Mesodermal cell (in vitro differentiated cells): ENCODE measurements around the gene POLD1. TPM values are rescaled to one million over a fixed set of nuclear protein-coding genes. Genes with fewer than 3 reads are reported as not detected.
"Not testable (repeated sequence)": the region's sequence is repeated elsewhere in the genome, so short reads cannot be mapped to it uniquely, and the experiment has no call there.

Experiments
- H3K27ac ChIP-seq: 2 replicates; pipeline ENCODE4 v1.7.0; 2013; ENCODE audit warnings: mild to moderate bottlenecking, low read depth, low read length, moderate library complexity; ENCODE audit not compliant: severe bottlenecking
- H3K36me3 ChIP-seq: 2 replicates; pipeline ENCODE4 v1.7.1; 2013; ENCODE audit warnings: mild to moderate bottlenecking, low read length, moderate library complexity; ENCODE audit not compliant: control insufficient read depth, insufficient read depth
- H3K4me1 ChIP-seq: one replicate; pipeline ENCODE4 v1.7.1; 2013; ENCODE audit warnings: mild to moderate bottlenecking, low read length; ENCODE audit not compliant: insufficient read depth, control insufficient read depth, poor library complexity, severe bottlenecking
- H3K4me3 ChIP-seq: 2 replicates; pipeline ENCODE4 v1.7.0; 2013; ENCODE audit warnings: low read length, control low read depth, mild to moderate bottlenecking; ENCODE audit not compliant: insufficient read depth, poor library complexity, severe bottlenecking; ENCODE audit errors: extremely low read depth
- H3K9me3 ChIP-seq: 2 replicates; pipeline ENCODE4 v1.7.1; 2013; ENCODE audit warnings: mild to moderate bottlenecking, low read length, moderate library complexity; ENCODE audit not compliant: control insufficient read depth
- WGBS, 2 experiments: methylation state at CpG; one replicate each; pipeline ENCODE4 v1.1.5; 2013; ENCODE audit warnings: missing lambda C conversion rate in 2 of 2; ENCODE audit not compliant: insufficient coverage in 2 of 2; 5-methylcytosine and 5-hydroxymethylcytosine counted together
- polyA plus RNA-seq, 2 experiments: library from polyadenylated mRNA; stranded (reverse); fragments of 50-300 nt; gene quantifications; one replicate each; pipeline ENCODE4 v1.2.3, GENCODE V29; 2013

POLD1 gene
- polyA plus RNA-seq (2013, experiment 1 of 2): 55.9 TPM
- 43.8 TPM for polyA plus RNA-seq (2013, experiment 2 of 2)

DNA sequence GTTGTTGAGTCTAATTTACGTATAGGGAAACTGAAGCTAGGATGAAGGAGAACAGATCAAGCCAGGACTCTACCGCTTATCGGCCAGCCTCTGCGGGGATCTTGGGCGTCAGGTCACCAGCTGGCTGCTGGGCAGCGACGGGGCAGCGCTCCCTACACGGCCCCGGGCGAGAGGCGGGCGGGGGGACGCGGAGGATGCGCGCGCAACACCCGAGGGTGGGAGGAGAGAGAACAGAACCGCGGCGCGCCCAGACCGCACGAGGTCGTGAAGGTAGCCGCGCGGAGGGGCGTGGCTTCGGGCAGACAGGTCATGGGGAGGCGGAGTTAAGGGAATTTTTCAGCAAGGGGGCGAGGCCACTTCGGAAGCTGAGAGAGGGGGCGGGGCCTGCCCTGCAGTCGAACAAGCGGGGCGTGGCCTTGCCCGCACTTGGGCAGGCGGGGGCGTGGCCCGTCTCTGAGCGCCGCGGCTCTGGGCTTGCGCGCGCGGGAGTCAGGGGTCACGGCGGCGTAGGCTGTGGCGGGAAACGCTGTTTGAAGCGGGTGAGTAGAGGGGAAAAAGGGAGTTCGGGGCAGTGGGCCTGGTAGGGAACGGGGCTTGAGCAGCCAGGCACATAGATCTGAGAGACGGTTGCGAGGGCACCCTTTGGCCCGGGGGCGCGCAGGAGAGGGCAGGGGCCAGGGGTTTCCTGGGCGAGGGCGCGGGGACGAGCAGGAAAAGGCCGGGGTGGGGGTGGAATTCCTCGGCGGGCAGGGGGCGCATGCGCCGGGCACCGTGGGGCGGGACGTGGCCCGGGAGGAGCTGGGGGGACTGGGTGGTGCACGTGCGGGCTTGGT, at the start of gene POLD1:
TSS of gene POLD1 (plus strand) at position 496 of the 833 bp plus-strand sequence. CDS start 14,505 bp downstream, outside the sequence.
- Histone ChIP-seq H3K4me1 (no peaks in the 10 kb centered on the region), H3K27ac (peak within 1 kb of the TSS; percentile 86), H3K36me3 (peaks cover 57% of the 10 kb centered on the region), H3K9me3 (peaks cover 3% of the 10 kb centered on the region), H3K4me3 (peak within 1 kb of the TSS; percentile 72)
- 0 to 1% methylated on average over 40 to 62 of the region's 78 CpGs for WGBS, 2 experiments

DNA sequence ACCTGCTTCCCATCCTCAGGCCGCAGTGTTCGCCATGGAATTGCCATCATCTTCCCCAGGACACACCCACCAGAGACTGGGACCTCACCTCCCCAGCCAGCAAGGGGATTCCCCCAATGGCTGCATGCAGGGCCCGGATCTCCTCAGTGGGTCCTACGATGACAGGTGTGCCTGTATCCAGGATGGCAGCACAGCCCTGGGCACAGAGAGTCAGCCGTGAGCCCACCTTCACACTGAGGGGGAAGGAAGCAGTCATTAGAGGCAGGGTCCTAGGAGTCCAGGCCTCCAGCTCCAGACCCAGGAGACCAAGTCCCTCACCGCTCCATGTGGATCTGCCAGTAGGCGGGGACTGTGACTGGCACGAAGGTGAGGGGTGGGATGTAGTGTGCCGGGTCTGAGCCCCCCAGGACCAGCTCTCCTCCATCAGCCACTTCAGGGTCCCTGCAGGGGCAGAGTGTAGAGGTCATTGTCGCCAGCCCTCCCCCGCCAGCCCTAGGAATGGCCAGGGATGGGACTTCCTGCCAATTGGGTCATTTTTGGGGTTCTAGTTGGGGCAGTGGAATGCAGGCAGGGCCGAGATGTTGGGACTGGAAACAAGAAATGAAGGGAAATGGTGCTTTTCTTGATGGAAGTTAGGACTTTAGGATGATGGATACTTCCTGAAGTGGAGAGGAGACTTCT, 49.3 kb upstream of the POLD1 start:
- Histone ChIP-seq H3K9me3 (peaks cover 9% of the 10 kb centered on the region), H3K36me3 (no peaks in the 10 kb centered on the region), H3K27ac (no peak overlapping the region), H3K4me3 (no peak overlapping the region), H3K4me1 (no peaks in the 10 kb centered on the region)
- 87 to 88% methylated on average over 6 to 8 of the region's 12 CpGs for WGBS, 2 experiments

DNA sequence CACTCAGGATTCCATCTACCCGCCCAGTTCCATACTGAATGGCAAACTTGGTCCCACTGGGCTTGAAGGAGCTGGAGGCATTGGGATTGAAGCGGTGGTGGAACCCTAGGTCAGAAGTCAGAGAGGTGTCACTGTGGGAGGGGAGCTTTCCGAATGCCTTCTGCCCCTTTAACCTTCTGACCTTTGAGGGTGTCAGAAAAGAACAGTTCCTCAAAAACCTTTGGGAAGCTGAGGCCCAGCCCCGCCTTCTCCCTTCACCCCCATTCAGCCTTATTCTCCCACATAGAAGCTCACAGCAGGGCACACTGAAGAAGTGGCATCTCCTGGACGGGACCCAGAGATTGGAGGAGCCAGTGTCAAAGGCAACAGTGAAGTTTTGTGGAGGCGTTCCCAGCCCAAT, 47.1 kb upstream of the POLD1 start:
- not testable (repeated sequence) for H3K4me3 ChIP-seq, H3K4me1 ChIP-seq, H3K27ac ChIP-seq, H3K36me3 ChIP-seq, H3K9me3 ChIP-seq
- 82 to 90% methylated on average over 3 of the region's 6 CpGs for WGBS, 2 experiments

DNA sequence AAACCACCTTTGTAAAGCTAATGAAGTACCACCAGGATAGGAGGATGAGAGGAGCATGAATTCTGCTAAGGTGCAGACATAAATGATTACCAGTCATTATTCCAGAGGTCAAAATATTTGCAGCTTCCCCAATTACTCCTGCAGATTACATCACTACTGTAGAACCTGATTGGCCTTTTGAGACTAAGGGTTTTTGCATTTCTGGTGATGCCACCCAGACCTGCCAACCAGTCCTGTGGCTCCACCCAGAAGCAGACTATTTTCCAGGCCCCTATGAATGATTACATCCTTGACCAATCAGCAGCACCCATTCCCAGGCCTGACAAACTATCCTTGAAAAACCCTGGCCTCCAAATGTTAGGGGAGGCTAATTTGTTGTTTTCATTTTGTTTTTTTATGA, 43.8 kb upstream of the POLD1 start:
- no peaks in the 10 kb centered on the region for H3K4me1 ChIP-seq
- H3K4me3 ChIP-seq: no peak overlapping the region
- peaks cover 1% of the 10 kb centered on the region for H3K9me3 ChIP-seq
- H3K36me3 ChIP-seq: no peaks in the 10 kb centered on the region
- H3K27ac ChIP-seq: no peak overlapping the region

DNA sequence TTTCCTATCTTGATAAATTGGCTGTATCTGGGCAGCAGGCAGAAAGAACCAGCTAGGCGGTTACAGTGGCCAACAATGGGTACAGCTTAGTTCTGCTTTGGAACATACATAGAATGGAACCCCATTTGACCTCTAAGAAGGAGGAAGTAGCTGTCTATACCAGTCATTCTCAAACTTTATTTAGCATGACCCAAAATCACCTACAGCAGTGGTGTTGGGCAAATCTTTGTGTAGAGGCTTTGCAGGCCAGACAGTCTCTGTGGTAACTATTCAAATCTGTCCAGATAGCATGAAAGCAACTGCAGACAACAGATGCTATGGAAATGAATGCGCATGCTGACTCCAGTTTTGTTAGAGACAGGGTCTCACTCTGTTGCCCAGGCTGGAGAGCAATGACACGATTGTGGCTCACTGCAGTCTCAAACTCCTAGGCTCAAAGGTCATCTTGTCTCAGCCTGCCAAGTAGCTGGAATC, 43.0 kb upstream of the POLD1 start:
- Histone ChIP-seq H3K27ac (no peak overlapping the region), H3K36me3 (no peaks in the 10 kb centered on the region), H3K4me1 (no peaks in the 10 kb centered on the region), H3K4me3 (no peak overlapping the region), H3K9me3 (no peaks in the 10 kb centered on the region)
- WGBS, 2 experiments: 93% methylated on average over 3 of the region's 3 CpGs

DNA sequence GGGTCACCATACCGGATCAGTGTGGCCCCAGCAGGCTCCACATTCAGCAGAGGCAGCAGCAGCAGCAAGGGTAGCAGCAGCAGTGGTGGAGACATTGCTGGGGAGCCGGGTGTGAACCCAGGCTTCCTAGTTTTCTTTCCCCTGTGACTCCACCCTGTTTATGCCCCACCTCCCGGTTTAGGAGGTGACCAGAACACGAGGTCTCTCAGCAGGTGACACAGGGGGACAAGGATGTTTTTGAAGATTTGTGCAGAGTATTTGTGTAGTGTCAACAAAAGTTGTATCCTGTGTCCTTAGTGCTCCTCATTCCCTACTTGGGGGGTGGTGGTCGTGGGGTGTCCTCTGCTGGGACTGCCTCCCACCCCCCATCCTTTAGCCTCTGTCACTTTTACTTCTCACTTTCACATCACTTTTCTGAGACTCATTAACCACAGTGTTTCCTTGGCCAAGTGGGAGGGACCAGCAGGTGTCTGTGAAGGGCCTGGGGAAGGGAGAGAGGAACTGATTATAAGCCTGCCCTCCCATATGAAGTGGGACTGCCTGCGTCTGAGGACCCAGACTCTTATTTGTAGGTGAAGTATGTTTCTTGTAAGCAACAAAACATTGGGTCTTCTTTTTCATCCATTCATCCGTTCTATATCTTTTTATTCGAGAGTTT, 39.4 kb upstream of the POLD1 start:
- H3K27ac ChIP-seq: no peak overlapping the region
- H3K36me3 ChIP-seq: no peaks in the 10 kb centered on the region
- no peaks in the 10 kb centered on the region for H3K9me3 ChIP-seq
- WGBS, 2 experiments: 44 to 78% methylated on average over 1 to 2 of the region's 8 CpGs
- H3K4me3 ChIP-seq: no peak overlapping the region
- H3K4me1 ChIP-seq: no peaks in the 10 kb centered on the region

DNA sequence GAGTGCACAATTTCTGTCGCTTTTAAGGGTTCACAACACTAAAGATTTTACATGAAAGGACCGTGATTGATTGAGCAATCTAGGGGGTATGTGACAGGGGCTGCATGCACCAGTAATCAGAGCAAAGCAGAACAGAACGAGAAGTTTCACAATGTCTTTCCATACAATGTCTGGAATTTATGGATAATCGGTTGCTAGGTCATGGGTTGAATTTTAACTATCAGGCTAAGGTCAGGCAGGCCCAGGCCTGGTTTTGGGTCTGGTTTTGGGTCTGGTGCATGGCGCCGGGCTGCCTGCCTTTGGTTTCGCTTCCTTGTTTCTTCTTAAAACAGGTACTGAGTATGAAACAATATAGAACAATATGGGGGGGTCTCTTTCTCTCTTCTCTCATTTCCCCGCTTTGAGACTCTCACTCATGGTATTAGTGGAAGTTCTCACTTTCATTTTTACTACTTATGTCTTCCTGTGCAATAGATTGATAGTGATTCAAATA, 37.0 kb upstream of the POLD1 start:
- H3K27ac ChIP-seq, H3K4me3 ChIP-seq, H3K9me3 ChIP-seq, H3K36me3 ChIP-seq, H3K4me1 ChIP-seq: not testable (repeated sequence)
- 67 to 87% methylated on average over 4 of the region's 8 CpGs for WGBS, 2 experiments

DNA sequence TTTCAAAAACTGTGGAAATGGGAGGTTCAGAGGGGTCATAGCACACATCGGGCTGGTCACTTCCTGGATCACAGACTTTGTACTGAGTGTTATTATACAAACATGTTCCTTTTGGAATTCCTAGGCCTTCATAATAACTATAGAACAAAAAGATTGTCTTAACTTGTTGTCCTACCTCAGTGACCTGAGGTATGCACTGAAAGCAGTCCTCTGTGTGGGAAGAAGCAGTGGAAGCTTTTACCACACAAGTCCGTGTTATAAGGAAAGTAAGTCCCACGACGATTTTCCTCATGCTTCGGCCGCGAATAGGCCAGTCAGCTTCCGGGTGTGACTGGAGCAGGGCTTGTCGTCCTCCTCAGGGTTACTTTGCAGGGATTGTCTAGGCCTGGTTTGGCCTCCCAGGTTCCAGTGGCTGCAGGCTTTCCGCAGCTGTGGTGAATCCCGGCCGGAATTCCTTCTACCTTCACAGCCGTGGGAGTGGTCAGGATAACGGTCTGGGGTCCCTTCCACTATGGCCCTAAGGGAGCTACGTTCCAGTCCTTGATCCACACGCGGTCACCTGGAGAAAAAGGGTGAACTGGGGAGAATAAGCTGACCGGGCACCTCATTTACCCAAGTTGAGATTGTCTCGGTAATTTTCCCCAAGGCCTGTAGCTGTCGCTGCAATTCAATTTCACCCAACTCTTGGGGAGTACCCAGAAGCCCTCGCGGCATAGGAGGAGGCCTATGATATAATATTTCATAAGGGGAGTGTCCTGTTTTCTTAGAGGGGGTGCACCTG, 34.7 kb upstream of the POLD1 start:
- Histone ChIP-seq H3K4me1 (no peaks in the 10 kb centered on the region), H3K27ac (no peak overlapping the region), H3K36me3 (no peaks in the 10 kb centered on the region), H3K9me3 (no peaks in the 10 kb centered on the region), H3K4me3 (no peak overlapping the region)
- WGBS, 2 experiments: 85 to 87% methylated on average over 15 to 17 of the region's 22 CpGs

DNA sequence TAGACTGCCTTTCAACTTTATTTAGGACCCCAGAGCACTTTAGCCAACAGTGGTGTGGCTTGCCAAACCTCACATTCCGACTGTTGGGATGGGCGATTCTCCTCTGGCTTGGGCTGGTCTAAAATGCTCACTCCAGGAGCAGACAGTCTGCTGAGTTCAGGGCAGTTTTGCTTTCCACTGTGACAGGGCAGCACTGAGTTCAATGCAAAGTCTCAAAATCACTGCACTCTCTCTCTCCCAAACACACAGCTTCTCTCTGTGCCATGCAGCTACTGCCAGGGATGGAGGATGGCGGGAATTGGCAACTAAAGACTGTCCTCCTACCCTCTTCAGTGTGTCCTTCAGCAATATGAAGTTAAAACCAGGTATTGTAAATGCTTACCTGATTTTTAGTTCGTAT, 31.9 kb upstream of the POLD1 start:
- H3K27ac ChIP-seq: no peak overlapping the region
- no peak overlapping the region for H3K4me3 ChIP-seq
- no peaks in the 10 kb centered on the region for H3K36me3 ChIP-seq
- H3K4me1 ChIP-seq: no peaks in the 10 kb centered on the region
- WGBS, 2 experiments: 73 to 100% methylated on average over 2 to 3 of the region's 4 CpGs
- no peaks in the 10 kb centered on the region for H3K9me3 ChIP-seq

DNA sequence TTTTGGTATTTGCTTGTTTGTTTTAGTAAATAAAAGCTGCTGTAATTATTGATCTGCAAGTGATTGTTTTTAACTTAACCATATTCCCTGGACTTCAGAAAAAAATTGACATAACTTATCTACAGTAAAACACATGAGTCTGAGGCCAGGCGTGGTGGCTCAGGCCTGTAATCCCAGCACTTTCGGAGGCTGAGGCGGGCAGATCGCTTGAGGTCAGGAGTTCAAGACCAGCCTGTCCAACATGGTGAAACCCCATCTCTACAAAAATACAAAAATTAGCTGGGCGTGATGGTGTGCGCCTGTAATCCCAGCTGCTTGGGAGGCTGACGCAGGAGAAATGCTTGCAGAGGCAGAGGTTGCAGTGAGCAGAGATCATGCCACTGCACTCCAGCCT, 30.7 kb upstream of the POLD1 start:
- H3K36me3 ChIP-seq, H3K27ac ChIP-seq: not testable (repeated sequence)
- 86 to 94% methylated on average over 7 of the region's 7 CpGs for WGBS, 2 experiments

More for the DNA sequence above, 30.7 kb upstream of the POLD1 start:
- H3K4me3 ChIP-seq, H3K9me3 ChIP-seq, H3K4me1 ChIP-seq: not testable (repeated sequence)
